ENCODE results near the gene GRB10. TPM values are rescaled to one million over a fixed set of nuclear protein-coding genes. Genes with fewer than 3 reads are reported as not detected.

The GRB10 gene
- total and polyA plus RNA-seq, 2 donors (not counting 3 experiments of a cell fraction or from before 2014, with no cell fraction given), result 43.7 to 240 TPM

- Histone ChIP-seq H3K9ac (replicated peaks; ENCODE audit: extremely low read depth, insufficient read depth, low read length) (no peak overlapping the region), H3K27me3 (ENCODE audit: control insufficient read depth in 2 of 2, insufficient read depth in 2 of 2, low read length in 2 of 2) (peaks cover 4 to 7% of the 10 kb centered on the region in 2 experiments), H4K20me1 (replicated peaks; ENCODE audit: control insufficient read depth, extremely low read depth, insufficient read depth, low read length) (no peaks in the 10 kb centered on the region), H3K4me3 (replicated peaks in 1 of 3; ENCODE audit: insufficient read depth in 1 of 3, low read depth in 1 of 3, low read length in 3 of 3) (no peak overlapping the region), H3K4me1 (ENCODE audit: control insufficient read depth, extremely low read depth, insufficient read depth, low read length) (no peaks in the 10 kb centered on the region), H3K36me3 (ENCODE audit: control insufficient read depth in 2 of 2, extremely low read depth in 1 of 2, insufficient read depth in 2 of 2, low read length in 2 of 2) (no peaks in the 10 kb centered on the region), H3K9me3 (replicated peaks; ENCODE audit: control insufficient read depth, insufficient read depth, low read length) (no peaks in the 10 kb centered on the region), H3K4me2 (ENCODE audit: insufficient read depth, low read length) (no peak overlapping the region), H3K9me1 (replicated peaks; ENCODE audit: control insufficient read depth, extremely low read depth, insufficient read depth, low read length) (no peaks in the 10 kb centered on the region), H3K79me2 (ENCODE audit: control insufficient read depth, insufficient read depth, low read length) (no peaks in the 10 kb centered on the region), H3K27ac (ENCODE audit: insufficient read depth, low read depth, low read length) (no peak overlapping the region), H2AFZ (ENCODE audit: low read depth, low read length) (no peak overlapping the region)
- no peak for FAIRE-seq
- POLR2A ChIA-PET, result no interaction called here
- DNase-seq (ENCODE audit: low read depth, low spot score), result no peak
- intact Hi-C loops (cut with micrococcal nuclease), result no loop called here
- TF ChIP-seq FOS (IDR thresholded peaks at IDR 0.05; ENCODE audit: borderline replicate concordance, insufficient read depth, low read length) (no peak), EZH2 (IDR thresholded peaks at IDR 0.05; ENCODE audit: borderline replicate concordance, low read depth, low read length, severe bottlenecking) (no peak), POLR2A (IDR thresholded peaks at IDR 0.05; ENCODE audit: low read depth, low read length) (no peak), GATA2 (IDR thresholded peaks at IDR 0.05; ENCODE audit: insufficient read depth, insufficient read length, low read depth, low read length) (no peak), POLR2AphosphoS5 (IDR thresholded peaks at IDR 0.05; ENCODE audit: insufficient read depth, low read depth, low read length) (no peak), JUN (IDR thresholded peaks at IDR 0.05; ENCODE audit: borderline replicate concordance, insufficient read depth, insufficient read length, low read depth) (no peak), MYC (IDR thresholded peaks at IDR 0.05; ENCODE audit: low read depth, low read length) (no peak)
- TF ChIP-seq, protein P1, sequence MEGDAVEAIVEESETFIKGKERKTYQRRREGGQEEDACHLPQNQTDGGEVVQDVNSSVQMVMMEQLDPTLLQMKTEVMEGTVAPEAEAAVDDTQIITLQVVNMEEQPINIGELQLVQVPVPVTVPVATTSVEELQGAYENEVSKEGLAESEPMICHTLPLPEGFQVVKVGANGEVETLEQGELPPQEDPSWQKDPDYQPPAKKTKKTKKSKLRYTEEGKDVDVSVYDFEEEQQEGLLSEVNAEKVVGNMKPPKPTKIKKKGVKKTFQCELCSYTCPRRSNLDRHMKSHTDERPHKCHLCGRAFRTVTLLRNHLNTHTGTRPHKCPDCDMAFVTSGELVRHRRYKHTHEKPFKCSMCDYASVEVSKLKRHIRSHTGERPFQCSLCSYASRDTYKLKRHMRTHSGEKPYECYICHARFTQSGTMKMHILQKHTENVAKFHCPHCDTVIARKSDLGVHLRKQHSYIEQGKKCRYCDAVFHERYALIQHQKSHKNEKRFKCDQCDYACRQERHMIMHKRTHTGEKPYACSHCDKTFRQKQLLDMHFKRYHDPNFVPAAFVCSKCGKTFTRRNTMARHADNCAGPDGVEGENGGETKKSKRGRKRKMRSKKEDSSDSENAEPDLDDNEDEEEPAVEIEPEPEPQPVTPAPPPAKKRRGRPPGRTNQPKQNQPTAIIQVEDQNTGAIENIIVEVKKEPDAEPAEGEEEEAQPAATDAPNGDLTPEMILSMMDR (IDR thresholded peaks at IDR 0.05; ENCODE audit: extremely low read depth in 1 of 2, insufficient read depth in 1 of 2, low read depth in 1 of 2, low read length in 2 of 2), result no peak
- TF ChIP-seq, protein P2, sequence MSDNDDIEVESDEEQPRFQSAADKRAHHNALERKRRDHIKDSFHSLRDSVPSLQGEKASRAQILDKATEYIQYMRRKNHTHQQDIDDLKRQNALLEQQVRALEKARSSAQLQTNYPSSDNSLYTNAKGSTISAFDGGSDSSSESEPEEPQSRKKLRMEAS (IDR thresholded peaks at IDR 0.05; ENCODE audit: insufficient read depth, insufficient read length), result no peak
- CTCF ChIA-PET, result no interaction called here
- dilution Hi-C loops (cut with MboI; ENCODE audit: extremely low pct_ligation_motif_present, low sequenced_read_pairs), result no loop called here
- no TSS peak for BruUV-seq (replicated peaks)
These were observed 237.7 kb downstream of the GRB10 start for GRCh38 chr7:50544992-50545391.

Data from endothelial cell of umbilical vein (primary cell).